Measurements from ENCODE around the gene SHISAL2A. TPM values are rescaled to one million over a fixed set of nuclear protein-coding genes. Genes with fewer than 3 reads are reported as not detected.

The SHISAL2A gene
- total RNA-seq, 1 experiment from 2014 or later, result 0.90 TPM

GRCh38 chr1:52601519-52601918 is 31.4 kb upstream of the SHISAL2A start:
- no peak overlapping the region for H2BK120ac ChIP-seq (ENCODE audit: low read depth, low read length, poor library complexity, severe bottlenecking)
- Mint-ChIP-seq H3K4me1 (peaks cover 13 to 16% of the 10 kb centered on the region in 2 experiments), H3K27me3 (ENCODE audit: low read depth) (peaks cover 44% of the 10 kb centered on the region), H3K9me3 (no peaks in the 10 kb centered on the region), H3K36me3 (ENCODE audit: insufficient read depth in 1 of 3, low read depth in 3 of 3) (no peaks in the 10 kb centered on the region), H3K27ac (no peak overlapping the region; a peak in 1 of 7 replicates), H3K4me3 (peak overlapping the region; percentile 64 to 76; a peak in 4 of 5 replicates)
- peaks cover 13% of the 10 kb centered on the region; the same call in 1 of the 2 replicates for H3K27me3 ChIP-seq (ENCODE audit: insufficient read depth, low read length)
- H3K4me2 ChIP-seq (ENCODE audit: insufficient read depth, insufficient read length, low read length), result peak overlapping the region; percentile 59
- no peak overlapping the region for H2BK5ac ChIP-seq (ENCODE audit: insufficient read length, low read length)
- no peak overlapping the region for H4K91ac ChIP-seq (ENCODE audit: insufficient read length, low read depth, low read length)
- H2BK20ac ChIP-seq (ENCODE audit: low read depth, low read length, poor library complexity, severe bottlenecking), result no peak overlapping the region
- no peak overlapping the region for H2BK15ac ChIP-seq (ENCODE audit: low read depth, low read length)
- TF ChIP-seq CTCF (conservative IDR thresholded peaks at IDR 0.05), result no peak
- peaks cover 7% of the 10 kb centered on the region for H3K23me2 ChIP-seq (ENCODE audit: insufficient read length, low read depth, low read length, poor library complexity, severe bottlenecking)
- no peak overlapping the region for H3K23ac ChIP-seq (ENCODE audit: insufficient read length, low read depth, low read length)
- H3K4ac ChIP-seq (ENCODE audit: low read depth, low read length), result no peak overlapping the region
- no peak for DNase-seq
- H3K9ac ChIP-seq (ENCODE audit: extremely low read depth, insufficient read length, low read length), result no peak overlapping the region
- H4K20me1 ChIP-seq (ENCODE audit: control insufficient read depth, insufficient read depth, insufficient read length), result peaks cover 3% of the 10 kb centered on the region
- H2AFZ ChIP-seq (ENCODE audit: low read length), result no peak overlapping the region
- no peak overlapping the region for H3K56ac ChIP-seq (ENCODE audit: insufficient read length, low read depth, low read length)
- WGBS (ENCODE audit: extremely low coverage, insufficient read length, low lambda C conversion rate), result no CpG with 5 or more reads among the region's 3 CpGs
- H3K4me1 ChIP-seq (ENCODE audit: insufficient read depth, low read length), result peaks cover 4% of the 10 kb centered on the region; the same call in 1 of the 2 replicates
- H2BK12ac ChIP-seq (ENCODE audit: insufficient read length, low read depth, low read length), result no peak overlapping the region
- no peaks in the 10 kb centered on the region for H3K79me2 ChIP-seq (ENCODE audit: insufficient read depth, low read length)
- no peaks in the 10 kb centered on the region for H3K79me1 ChIP-seq (ENCODE audit: insufficient read depth, low read depth, low read length, poor library complexity, severe bottlenecking)
- H2AK5ac ChIP-seq (ENCODE audit: insufficient read length, low read length), result no peak overlapping the region
- no peak overlapping the region for H4K8ac ChIP-seq (replicated peaks; ENCODE audit: insufficient read length, low read depth, low read length)
- no peaks in the 10 kb centered on the region for H3K9me3 ChIP-seq (ENCODE audit: control insufficient read depth, low read depth, low read length)
- no peak overlapping the region for H3T11ph ChIP-seq (ENCODE audit: low read length)
- H3K18ac ChIP-seq (ENCODE audit: insufficient read length, low read depth, low read length), result no peak overlapping the region
- H4K5ac ChIP-seq (ENCODE audit: insufficient read length, low read depth, low read length), result no peak overlapping the region
- H3K27ac ChIP-seq (ENCODE audit: insufficient read length, low read depth, low read length), result no peak overlapping the region
- H3K14ac ChIP-seq (ENCODE audit: insufficient read depth, low read length), result no peak overlapping the region

Data from H9 (cell line).